ENCODE measurements around the gene TRIM47. TPM values are rescaled to one million over a fixed set of nuclear protein-coding genes. Genes with fewer than 3 reads are reported as not detected.

Gene TRIM47
- total and polyA plus RNA-seq, 2 of the 13 experiments (the other 11 are each of a cell fraction or from before 2014, with no cell fraction given), result 33.5 to 82.0 TPM

GRCh38 chr17:75855310-75856061, 22.9 kb downstream of the TRIM47 start, which contains the start of gene WBP2 (continued):
- TF ChIP-seq MLX (CRISPR knock-in tag; IDR thresholded peaks at IDR 0.05) (peak; percentile 43; the same call in 1 of the 2 replicates), PHF21A (CRISPR knock-in tag; IDR thresholded peaks at IDR 0.05) (peak; percentile 97), TRIM24 (CRISPR knock-in tag; IDR thresholded peaks at IDR 0.05) (no peak), ZNF12 (CRISPR knock-in tag; IDR thresholded peaks at IDR 0.05) (no peak), MEIS1 (CRISPR knock-in tag; IDR thresholded peaks at IDR 0.05; ENCODE audit: borderline replicate concordance) (peak; percentile 96), REL (CRISPR knock-in tag; conservative IDR thresholded peaks at IDR 0.05) (0 out of 2 replicates have a peak, but pooled peaks have one; percentile 14), PHF8 (CRISPR knock-in tag; IDR thresholded peaks at IDR 0.05) (peak; percentile 90), NFIB (CRISPR knock-in tag; IDR thresholded peaks at IDR 0.05; ENCODE audit: borderline replicate concordance) (no peak), ZFAT (CRISPR knock-in tag; conservative IDR thresholded peaks at IDR 0.05) (no peak), FOXM1 (CRISPR knock-in tag; IDR thresholded peaks at IDR 0.05) (no peak), ZSCAN25 (CRISPR knock-in tag; IDR thresholded peaks at IDR 0.05) (peak; percentile 80), PCBP2 (optimal IDR thresholded peaks at IDR 0.05; ENCODE audit: low read depth, low read length, poor library complexity, severe bottlenecking) (no peak), KDM1A (CRISPR knock-in tag; IDR thresholded peaks at IDR 0.05) (no peak), KMT2B (CRISPR knock-in tag; IDR thresholded peaks at IDR 0.05) (peak; percentile 40; the same call in 1 of the 2 replicates), ZNF772 (CRISPR knock-in tag; IDR thresholded peaks at IDR 0.05) (peak; percentile 63), AHR (CRISPR knock-in tag; IDR thresholded peaks at IDR 0.05) (peak; percentile 68; the same call in 1 of the 2 replicates), LBX2 (CRISPR knock-in tag; IDR thresholded peaks at IDR 0.05; ENCODE audit: borderline replicate concordance) (no peak), ELF1 (CRISPR knock-in tag; IDR thresholded peaks at IDR 0.05) (peak; percentile 91), MEIS2 (CRISPR knock-in tag; IDR thresholded peaks at IDR 0.05) (peak; percentile 47; the same call in 1 of the 2 replicates), ZZZ3 (CRISPR knock-in tag; IDR thresholded peaks at IDR 0.05; ENCODE audit: borderline replicate concordance) (peak; percentile 58; the same call in 1 of the 2 replicates), ZBTB4 (CRISPR knock-in tag; IDR thresholded peaks at IDR 0.05; ENCODE audit: borderline replicate concordance) (peak; percentile 95), PREB (CRISPR knock-in tag; IDR thresholded peaks at IDR 0.05) (no peak)

Data from HepG2 (cell line).